Urinary bladder (tissue), 4 donors: ENCODE data around the gene IL1RAPL1. TPM values are rescaled to one million over a fixed set of nuclear protein-coding genes. Genes with fewer than 3 reads are reported as not detected.

Experiments used
- DNase-seq: peaks from one replicate; pipeline ENCODE4 v3.0.0-alpha.2; 2015; ENCODE audit errors: extremely low spot score
- H3K27ac ChIP-seq: one replicate; pipeline ENCODE4 v1.5.1; 2013; ENCODE audit warnings: low read depth, mild to moderate bottlenecking, moderate library complexity
- H3K36me3 ChIP-seq: one replicate; pipeline ENCODE4 v1.6.1; 2013; ENCODE audit warnings: mild to moderate bottlenecking, moderate library complexity; ENCODE audit not compliant: insufficient read depth
- H3K4me1 ChIP-seq: one replicate; pipeline ENCODE4 v1.6.1; 2013; ENCODE audit warnings: mild to moderate bottlenecking, moderate library complexity; ENCODE audit not compliant: insufficient read depth
- H3K4me3 ChIP-seq: one replicate; pipeline ENCODE4 v1.5.1; 2013; ENCODE audit warnings: low read depth, low read length
- WGBS: extraction: QIAGEN DNeasy Blood & Tissue Kit; methylation state at CpG from one replicate; pipeline ENCODE4 v1.1.7; 2013; 5-methylcytosine and 5-hydroxymethylcytosine counted together
- polyA plus RNA-seq: library from polyadenylated mRNA; stranded (reverse); fragments of 200-250 nt; gene quantifications from one replicate; pipeline ENCODE4 v1.2.3, GENCODE V29; 2013
- total RNA-seq: library from RNA; depleted of rRNA; stranded (reverse); fragments of >200 nt; gene quantifications from one replicate; pipeline ENCODE4 v1.2.3, GENCODE V29; 2014
- donor health status: healthy with polysubstance abuse.
- donor health status: healthy.

The IL1RAPL1 gene
- total and polyA plus RNA-seq, 2 donors: 1.4 to 21.3 TPM

GRCh38 chrX:29148511-29148910 lies 561.3 kb downstream of the IL1RAPL1 start:
- Histone ChIP-seq H3K4me3 (no peak overlapping the region), H3K36me3 (no peaks in the 10 kb centered on the region), H3K4me1 (no peaks in the 10 kb centered on the region), H3K27ac (no peak overlapping the region)
- no peak for DNase-seq
- WGBS: 62% methylated on average over 5 of the region's 5 CpGs

GRCh38 chrX:29155286-29155685 lies 568.0 kb downstream of the IL1RAPL1 start:
- WGBS: 93% methylated on average over 3 of the region's 3 CpGs
- H3K4me3 ChIP-seq: no peak overlapping the region
- no peaks in the 10 kb centered on the region for H3K36me3 ChIP-seq
- no peaks in the 10 kb centered on the region for H3K4me1 ChIP-seq
- no peak for DNase-seq
- no peak overlapping the region for H3K27ac ChIP-seq

DNA sequence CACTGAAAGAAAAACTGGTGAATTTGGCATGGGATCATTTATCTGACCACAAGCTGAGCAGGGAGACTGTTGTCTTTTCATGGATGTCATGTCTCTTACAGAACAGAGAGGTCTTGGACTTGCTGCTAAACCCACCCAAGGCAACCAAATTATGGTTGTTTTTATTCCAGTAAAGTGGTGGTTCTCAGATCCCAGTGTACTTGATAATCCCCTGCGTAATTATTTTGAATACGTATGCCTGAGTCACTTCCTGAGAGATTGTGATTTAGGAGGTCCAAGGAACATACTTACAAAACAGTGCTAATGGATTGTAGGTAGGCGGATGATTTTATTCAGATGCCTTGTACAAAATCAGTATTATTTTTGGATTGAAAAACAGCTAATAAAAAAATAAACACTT lies 585.6 kb downstream of the IL1RAPL1 start:
- H3K36me3 ChIP-seq: no peaks in the 10 kb centered on the region
- WGBS: 77% methylated on average over 3 of the region's 3 CpGs
- H3K4me3 ChIP-seq: no peak overlapping the region
- H3K4me1 ChIP-seq: no peaks in the 10 kb centered on the region
- DNase-seq: no peak
- no peak overlapping the region for H3K27ac ChIP-seq

DNA sequence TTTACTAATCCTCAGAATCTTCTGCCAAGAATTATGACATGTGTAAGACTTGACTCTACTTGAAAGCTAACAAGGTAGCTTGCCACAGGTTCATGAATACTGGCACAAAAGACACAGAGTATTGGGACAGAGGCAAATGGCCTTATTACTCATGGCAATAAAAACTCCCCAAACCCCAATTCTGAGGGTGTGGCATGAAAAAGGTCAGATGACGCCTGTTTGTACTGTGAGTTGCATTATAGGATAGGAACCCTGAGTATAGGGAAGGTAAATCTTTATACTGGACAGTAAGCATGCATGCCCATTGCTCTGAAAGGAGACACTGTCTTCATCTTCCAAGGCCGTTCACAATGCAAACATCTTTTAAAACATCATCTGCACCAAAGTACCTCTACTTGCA lies 600.0 kb downstream of the IL1RAPL1 start:
- Histone ChIP-seq H3K4me1 (no peaks in the 10 kb centered on the region), H3K36me3 (no peaks in the 10 kb centered on the region), H3K27ac (no peak overlapping the region), H3K4me3 (no peak overlapping the region)
- DNase-seq: no peak
- WGBS: 90% methylated on average over 2 of the region's 2 CpGs

GRCh38 chrX:29196501-29196900 lies 609.3 kb downstream of the IL1RAPL1 start:
- DNase-seq: no peak
- H3K27ac ChIP-seq: no peak overlapping the region
- no peak overlapping the region for H3K4me3 ChIP-seq
- no peaks in the 10 kb centered on the region for H3K36me3 ChIP-seq
- H3K4me1 ChIP-seq: no peaks in the 10 kb centered on the region

- 88% methylated on average over 4 of the region's 4 CpGs for WGBS
- Histone ChIP-seq H3K4me3 (no peak overlapping the region), H3K36me3 (no peaks in the 10 kb centered on the region), H3K4me1 (no peaks in the 10 kb centered on the region), H3K27ac (no peak overlapping the region)
- no peak for DNase-seq
These were observed 628.0 kb downstream of the IL1RAPL1 start for GRCh38 chrX:29215251-29215650.

DNA sequence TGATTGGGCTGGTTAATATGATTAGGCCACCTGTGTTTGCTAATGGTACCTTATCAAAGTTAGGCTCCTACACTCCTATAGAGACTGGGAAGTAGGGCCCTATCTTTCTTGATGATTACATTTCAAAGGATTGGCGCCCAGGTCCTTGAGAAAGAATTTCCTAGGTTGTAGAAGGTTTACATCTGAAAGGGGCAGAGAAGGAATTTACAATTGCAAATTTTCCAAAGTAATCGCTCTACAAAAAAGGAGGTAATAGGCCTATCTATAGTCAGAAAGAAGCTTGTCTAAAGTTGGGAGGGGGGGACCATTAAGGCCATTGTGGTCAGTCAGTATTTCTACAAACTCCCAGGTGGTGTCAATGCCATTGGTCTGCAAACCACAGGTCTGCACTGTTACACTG lies 638.4 kb downstream of the IL1RAPL1 start:
- DNase-seq: no peak
- Histone ChIP-seq H3K4me3 (no peak overlapping the region), H3K27ac (no peak overlapping the region), H3K4me1 (no peaks in the 10 kb centered on the region), H3K36me3 (no peaks in the 10 kb centered on the region)
- WGBS: 89% methylated on average over 2 of the region's 2 CpGs

GRCh38 chrX:29229802-29230201 lies 642.6 kb downstream of the IL1RAPL1 start:
- DNase-seq: no peak
- WGBS: 80% methylated on average over 2 of the region's 2 CpGs
- Histone ChIP-seq H3K4me3 (no peak overlapping the region), H3K36me3 (no peaks in the 10 kb centered on the region), H3K27ac (no peak overlapping the region), H3K4me1 (no peaks in the 10 kb centered on the region)

DNA sequence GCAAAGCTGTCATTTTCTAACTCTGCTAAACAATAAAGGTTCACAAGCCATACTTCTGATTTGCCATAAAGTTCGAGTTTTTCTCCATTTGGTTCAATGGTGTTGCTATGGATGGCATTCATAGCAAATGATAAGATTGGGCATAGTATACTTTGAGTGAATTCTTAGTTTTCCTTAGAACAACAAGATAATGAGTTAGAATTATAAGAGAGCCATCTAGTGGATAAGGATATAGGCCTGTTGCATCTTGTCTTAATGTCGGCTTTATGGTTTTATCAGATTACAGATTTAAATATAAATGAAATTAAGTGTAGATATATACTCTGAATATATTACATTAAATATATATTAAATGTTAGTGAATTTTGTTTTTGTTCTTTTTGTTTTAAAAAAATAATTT lies 644.6 kb downstream of the IL1RAPL1 start:
- Histone ChIP-seq H3K36me3 (no peaks in the 10 kb centered on the region), H3K4me3 (no peak overlapping the region), H3K27ac (no peak overlapping the region), H3K4me1 (no peaks in the 10 kb centered on the region)
- WGBS: 62% methylated on average over 2 of the region's 2 CpGs
- no peak for DNase-seq

- no peak for DNase-seq
- H3K27ac ChIP-seq: no peak overlapping the region
- H3K36me3 ChIP-seq: no peaks in the 10 kb centered on the region
- no peaks in the 10 kb centered on the region for H3K4me1 ChIP-seq
- H3K4me3 ChIP-seq: no peak overlapping the region
- 87% methylated on average over 7 of the region's 7 CpGs for WGBS
These were observed 646.4 kb downstream of the IL1RAPL1 start for GRCh38 chrX:29233592-29234183.

GRCh38 chrX:29237972-29238371 lies 650.7 kb downstream of the IL1RAPL1 start:
- Histone ChIP-seq H3K4me3 (no peak overlapping the region), H3K4me1 (no peaks in the 10 kb centered on the region), H3K27ac (no peak overlapping the region), H3K36me3 (no peaks in the 10 kb centered on the region)
- no peak for DNase-seq
- WGBS: 94% methylated on average over 6 of the region's 6 CpGs

DNA sequence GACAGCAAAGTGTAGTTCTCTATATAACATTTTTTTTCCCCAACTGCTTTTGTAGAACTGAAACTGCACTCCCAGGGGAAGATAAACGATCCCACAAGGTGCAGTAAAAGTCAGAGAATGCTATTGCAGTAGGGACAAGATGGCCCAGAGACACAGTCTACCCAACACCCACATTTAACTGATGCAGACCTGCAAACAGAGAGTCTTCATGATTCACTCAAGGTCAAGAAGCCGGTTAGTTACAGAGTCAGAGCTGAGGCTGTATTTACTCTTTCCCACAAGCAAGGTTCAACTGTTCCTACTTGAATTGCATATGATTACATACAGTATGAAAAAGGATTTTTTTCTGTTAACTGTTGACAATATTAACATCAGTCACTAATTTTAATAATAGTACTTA lies 654.6 kb downstream of the IL1RAPL1 start:
- Histone ChIP-seq H3K4me3 (no peak overlapping the region), H3K27ac (no peak overlapping the region), H3K36me3 (no peaks in the 10 kb centered on the region), H3K4me1 (no peaks in the 10 kb centered on the region)
- WGBS: 75% methylated on average over 2 of the region's 2 CpGs
- DNase-seq: no peak

- H3K27ac ChIP-seq: no peak overlapping the region
- WGBS: 92% methylated on average over 4 of the region's 4 CpGs
- DNase-seq: no peak
- H3K36me3 ChIP-seq: no peaks in the 10 kb centered on the region
- H3K4me1 ChIP-seq: no peaks in the 10 kb centered on the region
- no peak overlapping the region for H3K4me3 ChIP-seq
These were observed 655.6 kb downstream of the IL1RAPL1 start for GRCh38 chrX:29242856-29243255.

DNA sequence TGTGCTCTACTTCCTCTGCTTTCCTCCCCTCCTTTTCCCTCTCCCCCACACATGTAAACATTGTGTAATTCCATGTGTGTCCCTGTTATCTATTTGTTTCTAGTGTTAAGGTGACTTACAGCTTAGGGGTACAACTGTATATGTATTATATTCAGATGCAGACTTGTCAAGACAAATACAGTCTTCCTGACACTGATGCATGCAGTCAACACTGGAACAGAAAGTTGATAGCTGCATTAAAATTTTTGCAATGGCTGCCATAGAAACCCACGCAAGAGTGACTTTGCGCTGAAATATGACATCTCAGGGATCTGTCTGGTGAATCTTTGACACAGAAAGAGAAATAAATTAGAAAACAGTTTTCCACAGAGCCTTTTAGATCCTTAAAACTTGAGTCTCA lies 656.7 kb downstream of the IL1RAPL1 start:
- Histone ChIP-seq H3K4me3 (no peak overlapping the region), H3K36me3 (no peaks in the 10 kb centered on the region), H3K27ac (no peak overlapping the region), H3K4me1 (no peaks in the 10 kb centered on the region)
- no peak for DNase-seq
- 99% methylated on average over 2 of the region's 2 CpGs for WGBS

DNA sequence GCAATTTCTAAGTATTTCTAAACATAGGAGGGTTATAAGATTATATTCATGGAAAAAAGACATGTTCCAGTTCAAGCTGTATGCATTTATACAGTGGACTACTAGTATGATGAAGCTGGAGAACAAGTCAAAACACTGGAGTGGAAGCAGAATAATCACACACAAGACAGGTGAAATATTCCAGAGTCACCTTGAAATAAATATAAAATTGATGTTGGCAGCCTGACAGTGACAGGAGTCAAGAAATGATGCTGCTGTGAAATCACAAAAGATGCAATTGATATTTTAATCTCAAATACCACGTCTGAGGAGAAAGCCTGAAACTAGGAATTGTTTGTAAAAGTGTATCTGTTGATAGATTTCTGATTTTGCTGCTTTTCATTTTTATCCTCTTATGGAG lies 667.3 kb downstream of the IL1RAPL1 start:
- DNase-seq: no peak
- WGBS: 49% methylated on average over 1 of the region's 1 CpG
- Histone ChIP-seq H3K27ac (no peak overlapping the region), H3K4me3 (no peak overlapping the region), H3K4me1 (no peaks in the 10 kb centered on the region), H3K36me3 (no peaks in the 10 kb centered on the region)
